Measurements from ENCODE around the gene RAB34. TPM values are rescaled to one million over a fixed set of nuclear protein-coding genes. Genes with fewer than 3 reads are reported as not detected.

RAB34 gene
- polyA plus RNA-seq, 1 experiment: 389 TPM

GRCh38 chr17:28712705-28713415 is 4.8 kb downstream of the RAB34 start:
- no peaks in the 10 kb centered on the region; the same call in 1 of the 2 replicates for H3K9me3 ChIP-seq (ENCODE audit: control insufficient read depth, insufficient read depth, low read length)
- H3K27me3 ChIP-seq (ENCODE audit: control insufficient read depth, insufficient read depth, low read length): no peaks in the 10 kb centered on the region
- TF ChIP-seq CTCF (IDR thresholded peaks at IDR 0.05; ENCODE audit: low read depth, low read length): no peak
- ChIA-PET CTCF (interaction anchor here (0.6 kb wide), 1 partner anchor 30 kb away, joined by 4 read pairs; no protein-coding TSS in a partner anchor), POLR2A (interaction anchor here (1.0 kb wide), 1 partner anchor 11 kb away, joined by 5 read pairs; no protein-coding TSS in a partner anchor)
- no peak overlapping the region for H3K4me3 ChIP-seq (ENCODE audit: low read depth, low read length)
- no peak for DNase-seq (ENCODE audit: low read depth, low spot score)
- no peak overlapping the region for H3K27ac ChIP-seq (ENCODE audit: low read depth, low read length)

GRCh38 chr17:28712032-28712704 is 5.5 kb downstream of the RAB34 start:
- CTCF ChIA-PET: interaction anchor here (0.6 kb wide), 1 partner anchor 31 kb away, joined by 4 read pairs; no protein-coding TSS in a partner anchor
- peak overlapping the region; percentile 78 for H3K27ac ChIP-seq (ENCODE audit: low read depth, low read length)
- H3K9me3 ChIP-seq (ENCODE audit: control insufficient read depth, insufficient read depth, low read length): no peaks in the 10 kb centered on the region; the same call in 1 of the 2 replicates
- no peak for TF ChIP-seq CTCF (IDR thresholded peaks at IDR 0.05; ENCODE audit: low read depth, low read length)
- POLR2A ChIA-PET: interaction anchor here (1.0 to 2.6 kb wide), 4 partner anchors 8 to 50 kb away, joined by 5 to 40 read pairs (median 14); partner anchors contain the start of genes RPL23A, SDF2, SUPT6H and TLCD1
- H3K27me3 ChIP-seq (ENCODE audit: control insufficient read depth, insufficient read depth, low read length): no peaks in the 10 kb centered on the region
- peak overlapping the region; percentile 44 for H3K4me3 ChIP-seq (ENCODE audit: low read depth, low read length)
- DNase-seq (ENCODE audit: low read depth, low spot score): no peak

- POLR2A ChIA-PET: interaction anchor here (0.6 to 2.6 kb wide), 10 partner anchors 8 to 349 kb away, joined by 3 to 40 read pairs (median 5); partner anchors contain the start of genes FAM222B, RPL23A, SDF2 and SUPT6H
- Histone ChIP-seq H3K27ac (ENCODE audit: low read depth, low read length) (peak within 1 kb of the TSS; percentile 78), H3K9me3 (ENCODE audit: control insufficient read depth, insufficient read depth, low read length) (no peaks in the 10 kb centered on the region; the same call in 1 of the 2 replicates), H3K4me3 (ENCODE audit: low read depth, low read length) (peak within 1 kb of the TSS; percentile 64), H3K27me3 (ENCODE audit: control insufficient read depth, insufficient read depth, low read length) (no peaks in the 10 kb centered on the region)
- CTCF ChIA-PET: interaction anchor here (1.1 kb wide), 1 partner anchor 10 kb away, joined by 3 read pairs; no protein-coding TSS in a partner anchor
- TF ChIP-seq CTCF (IDR thresholded peaks at IDR 0.05; ENCODE audit: low read depth, low read length): no peak
- DNase-seq (ENCODE audit: low read depth, low spot score): no peak
Measured at GRCh38 chr17:28711723-28712031, 6.0 kb downstream of the RAB34 start, which contains the start of gene PROCA1. PROCA1 (minus strand) TSS chr17:28711888; CDS start chr17:28711660, 228 bp downstream.

GRCh38 chr17:28710861-28711722 is 6.6 kb downstream of the RAB34 start:
- DNase-seq (ENCODE audit: low read depth, low spot score): peak; percentile 68
- Histone ChIP-seq H3K27ac (ENCODE audit: low read depth, low read length) (peak overlapping the region; percentile 78), H3K4me3 (ENCODE audit: low read depth, low read length) (peak overlapping the region; percentile 64), H3K9me3 (ENCODE audit: control insufficient read depth, insufficient read depth, low read length) (no peaks in the 10 kb centered on the region), H3K27me3 (ENCODE audit: control insufficient read depth, insufficient read depth, low read length) (no peaks in the 10 kb centered on the region)
- POLR2A ChIA-PET: interaction anchor here (0.6 to 2.6 kb wide), 11 partner anchors 9 to 349 kb away, joined by 3 to 40 read pairs (median 4); partner anchors contain the start of genes FAM222B, RPL23A, SDF2 and SUPT6H
- no peak for TF ChIP-seq CTCF (IDR thresholded peaks at IDR 0.05; ENCODE audit: low read depth, low read length)
- CTCF ChIA-PET: interaction anchor here (0.9 to 2.0 kb wide), 4 partner anchors 8 to 65 kb away, joined by 3 to 6 read pairs (median 5); partner anchors contain the start of genes RPL23A and TLCD1

All from AG04450 (cell line).